NCI-H1417 treated with DMSO at 0.1 percent for 48 hours (cell line): ENCODE data around the gene NEURL4.
"Not testable (repeated sequence)": the region's sequence is repeated elsewhere in the genome, so short reads cannot be mapped to it uniquely, and the experiment has no call there.

ENCODE experiments used
- DNase-seq: peaks from one replicate; lab custom pipeline; 2025; lab: John Stamatoyannopoulos, UW

The NEURL4 gene

DNA sequence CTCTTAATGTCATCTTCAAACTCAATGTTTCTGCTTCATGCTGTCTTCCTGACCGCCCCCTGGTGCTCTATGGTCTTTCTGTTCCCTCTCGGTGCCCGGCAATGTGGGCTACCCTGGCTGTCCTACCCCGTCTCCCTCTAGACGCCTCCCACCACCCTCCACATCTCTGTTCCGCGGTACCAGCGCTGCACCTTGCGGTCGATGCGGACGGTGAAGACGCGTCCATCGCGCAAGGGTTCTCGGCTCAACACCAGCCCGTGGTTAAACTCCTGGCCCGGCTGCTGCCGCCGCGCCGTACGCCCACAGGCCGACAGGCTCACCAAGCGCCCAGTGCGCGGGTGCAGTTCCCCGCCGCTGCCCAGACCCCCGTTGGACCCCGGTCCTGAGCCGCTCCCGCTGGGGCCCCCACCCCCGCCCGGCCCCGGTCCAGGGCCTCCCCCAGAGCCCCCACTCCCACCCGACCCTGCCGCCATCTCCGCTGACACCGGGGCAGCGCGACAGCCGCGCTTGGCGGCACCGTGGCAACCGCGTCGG, at the start of gene NEURL4:
TSS of gene NEURL4 (minus strand) at position 496 of the 534 bp plus-strand sequence. CDS start at position 473, 23 bp downstream.
- DNase-seq = no peak

DNA sequence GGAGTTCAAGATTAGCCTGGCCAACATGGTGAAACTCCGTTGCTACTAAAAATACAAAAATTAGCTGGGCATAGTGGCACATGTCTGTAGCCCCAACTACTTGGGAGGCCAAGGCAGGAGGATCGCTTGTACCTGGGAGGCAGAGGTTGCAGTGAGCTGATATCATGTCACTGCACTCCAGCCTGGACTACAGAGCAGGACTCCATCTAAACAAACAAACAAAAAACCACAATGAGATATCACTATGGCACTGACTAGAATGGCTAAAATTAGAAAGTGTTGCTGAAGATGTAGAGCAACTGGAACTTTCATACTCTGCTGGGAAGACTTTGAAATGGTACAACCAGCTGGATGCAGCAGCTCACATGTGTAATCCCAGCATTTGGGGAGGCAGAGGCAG, 45.2 kb upstream of the NEURL4 start:
- no peak for DNase-seq

GRCh38 chr17:7370853-7371252, 41.7 kb upstream of the NEURL4 start:
- DNase-seq = no peak

GRCh38 chr17:7369825-7370224, 40.7 kb upstream of the NEURL4 start:
- DNase-seq = no peak

GRCh38 chr17:7368599-7368994, 39.5 kb upstream of the NEURL4 start:
- not testable (repeated sequence) for DNase-seq

DNA sequence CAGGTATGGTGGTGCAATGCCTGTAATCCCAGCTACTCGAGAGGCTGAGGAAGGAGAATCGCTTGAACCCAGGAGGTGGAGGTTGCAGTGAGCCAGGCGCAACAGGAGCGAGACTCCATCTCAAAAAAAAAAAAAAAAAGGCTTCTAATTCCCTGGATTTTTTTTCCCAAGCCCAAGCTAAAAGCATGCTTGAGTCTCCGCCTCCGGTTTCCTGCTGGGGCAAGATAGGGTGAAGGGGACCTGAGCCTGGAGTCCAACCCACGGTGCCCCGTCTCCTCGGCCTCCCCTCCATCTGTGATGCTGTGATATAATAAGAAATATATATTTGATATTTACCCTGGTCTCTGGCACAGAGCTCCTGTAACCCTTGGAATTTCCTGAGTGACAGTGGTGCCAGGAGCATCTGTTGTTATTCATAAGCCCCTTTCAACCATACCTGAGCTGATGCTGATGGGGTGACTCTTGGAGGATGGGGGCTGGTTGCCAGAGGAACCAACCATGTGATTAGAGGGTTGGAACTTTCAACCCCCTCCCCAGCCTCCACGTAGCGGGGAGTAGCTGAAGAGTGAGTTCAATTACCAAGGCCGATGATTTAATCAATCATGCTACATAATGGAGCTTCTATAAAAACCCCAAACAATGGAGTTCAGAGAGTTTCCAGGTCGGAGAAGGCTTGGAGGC, 38.9 kb upstream of the NEURL4 start:
- no peak for DNase-seq

GRCh38 chr17:7367083-7367482, 37.9 kb upstream of the NEURL4 start:
- no peak for DNase-seq

DNA sequence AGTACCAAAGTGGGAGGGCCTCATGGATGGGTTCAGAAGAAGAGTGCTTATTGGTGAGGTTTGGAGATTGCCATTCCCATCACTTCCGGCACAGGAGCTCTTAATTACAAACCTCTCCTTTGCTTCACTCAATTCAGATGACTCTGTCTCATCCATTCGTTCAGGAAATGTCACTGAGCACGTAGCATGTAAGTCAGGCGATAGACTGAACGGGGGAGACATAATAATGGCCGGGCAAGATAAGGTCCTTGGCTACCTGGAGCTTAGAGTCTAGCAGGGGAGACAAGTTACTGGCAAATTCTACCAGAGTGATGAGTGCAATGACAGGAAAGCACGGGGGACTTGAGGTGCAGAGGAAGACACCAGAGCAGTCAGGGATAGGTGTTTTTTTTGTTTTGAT, 36.8 kb upstream of the NEURL4 start:
- not testable (repeated sequence) for DNase-seq

DNA sequence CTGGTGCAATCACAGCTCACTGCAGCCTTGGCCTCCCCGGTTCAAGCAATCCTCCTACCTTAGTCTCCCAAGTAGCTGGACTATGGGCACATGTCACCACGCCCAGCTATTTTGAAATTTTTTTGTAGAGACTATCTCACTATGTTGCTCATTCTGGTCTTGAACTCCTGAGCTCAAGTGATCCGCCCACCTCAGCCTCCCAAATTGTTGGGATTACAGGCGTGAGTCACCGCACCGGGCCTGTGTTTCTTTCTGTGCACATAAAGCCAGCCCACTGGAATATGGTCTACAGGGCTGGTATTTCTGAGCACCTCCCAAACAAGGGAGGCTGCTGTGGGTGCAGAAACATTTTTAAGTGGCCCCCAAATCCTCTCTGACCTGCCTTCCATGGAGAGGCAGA, 34.2 kb upstream of the NEURL4 start:
- DNase-seq = no peak

GRCh38 chr17:7361906-7362305, 32.8 kb upstream of the NEURL4 start:
- DNase-seq = no peak

GRCh38 chr17:7357381-7357780, 28.2 kb upstream of the NEURL4 start:
- DNase-seq = no peak

DNA sequence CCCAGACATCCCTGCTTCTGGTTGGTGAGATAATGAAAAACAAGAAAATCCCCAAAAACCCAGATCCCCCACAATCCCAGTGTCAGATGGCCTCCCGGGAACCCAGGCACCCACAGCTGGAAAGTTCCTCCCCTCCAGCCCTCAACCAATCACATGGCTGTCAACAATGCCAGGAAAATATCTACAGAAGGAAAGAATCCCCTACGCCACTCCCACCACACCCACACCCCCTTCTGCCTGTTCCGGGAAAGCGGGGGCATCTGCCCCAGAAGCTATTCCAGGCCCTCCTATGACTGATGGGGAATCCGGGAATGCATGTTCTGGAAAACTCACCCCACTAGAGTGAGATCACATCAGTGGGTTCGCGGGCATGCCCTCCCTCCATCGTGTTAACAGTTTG, 27.6 kb upstream of the NEURL4 start:
- DNase-seq = no peak

- no peak for DNase-seq
Observed at GRCh38 chr17:7356072-7356549, 27.0 kb upstream of the NEURL4 start.

- DNase-seq = no peak
Observed at GRCh38 chr17:7355573-7355972, 26.4 kb upstream of the NEURL4 start.

DNA sequence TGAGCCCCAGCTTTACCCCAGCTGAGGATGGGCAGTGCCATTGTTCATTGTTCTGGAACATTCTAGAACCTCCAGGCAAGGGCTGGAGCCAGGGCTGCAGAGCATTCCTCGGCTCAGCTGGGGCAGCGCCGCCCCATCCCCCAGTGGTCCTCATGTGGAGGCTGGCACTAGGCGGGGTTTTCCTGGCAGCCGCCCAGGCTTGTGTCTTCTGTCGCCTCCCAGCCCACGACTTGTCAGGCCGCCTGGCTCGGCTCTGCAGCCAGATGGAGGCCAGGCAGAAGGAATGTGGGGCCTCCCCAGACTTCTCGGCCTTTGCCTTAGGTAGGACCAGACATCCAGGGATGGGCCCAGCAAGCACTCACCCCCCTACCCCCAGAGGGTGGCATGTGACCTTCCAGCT, 25.9 kb upstream of the NEURL4 start, which contains the start of gene TMEM95:
TSS of gene TMEM95 (plus strand) at position 104 of the 400 bp plus-strand sequence. CDS start at position 153, 49 bp downstream.
- DNase-seq = no peak

DNA sequence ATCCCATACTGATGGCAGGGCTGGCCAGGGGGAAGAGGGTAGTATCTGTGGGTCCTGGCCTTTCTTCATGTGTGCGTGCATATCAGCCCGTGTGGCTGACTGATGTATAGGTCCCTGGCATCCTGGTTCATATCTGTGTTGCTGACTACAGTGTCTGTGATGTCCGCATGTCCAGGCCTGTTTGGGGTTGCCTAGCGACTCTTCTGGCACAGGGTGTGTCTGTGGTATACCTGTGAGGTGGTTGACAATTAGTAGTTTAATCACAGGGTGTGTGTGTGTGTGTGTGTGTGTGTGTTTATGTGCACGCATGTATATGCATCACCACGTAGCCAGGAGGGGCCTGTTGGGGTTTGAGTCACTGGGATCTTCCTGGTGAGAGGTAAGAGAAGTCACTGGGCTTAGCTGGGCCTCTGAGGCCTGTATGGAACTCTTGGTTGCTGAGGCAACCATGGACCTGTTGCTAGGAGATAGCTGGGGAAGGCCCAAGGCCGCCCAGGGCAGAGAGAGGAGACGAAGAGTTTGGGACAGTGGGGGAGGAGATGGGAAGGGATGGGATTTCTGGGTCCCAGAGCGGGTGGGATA, 25.2 kb upstream of the NEURL4 start:
- no peak for DNase-seq

GRCh38 chr17:7352910-7353635, 23.9 kb upstream of the NEURL4 start:
- no peak for DNase-seq

DNA sequence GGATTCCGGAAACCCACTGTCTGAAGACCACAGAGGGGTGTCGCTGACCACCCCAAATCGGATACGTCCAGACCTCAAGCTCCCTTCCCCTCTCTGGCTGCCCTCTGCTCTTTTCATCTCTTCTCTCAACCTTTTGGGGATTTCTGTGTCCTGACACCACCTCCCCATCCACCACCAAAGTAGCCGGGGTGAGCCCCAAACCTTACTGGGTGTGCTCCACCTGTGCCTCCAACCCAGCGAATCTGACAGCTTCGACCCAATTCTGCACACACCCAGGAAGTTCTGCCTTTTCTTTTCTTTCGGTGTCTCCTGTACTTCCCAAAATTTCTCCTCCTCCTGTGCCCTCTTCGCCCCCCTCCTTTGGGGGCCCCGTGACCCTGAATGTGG, 23.4 kb upstream of the NEURL4 start:
- no peak for DNase-seq

- DNase-seq = no peak
Observed at GRCh38 chr17:7351665-7352502, 22.7 kb upstream of the NEURL4 start, which contains the start of gene KCTD11. KCTD11 (plus strand) TSS chr17:7352162.

DNA sequence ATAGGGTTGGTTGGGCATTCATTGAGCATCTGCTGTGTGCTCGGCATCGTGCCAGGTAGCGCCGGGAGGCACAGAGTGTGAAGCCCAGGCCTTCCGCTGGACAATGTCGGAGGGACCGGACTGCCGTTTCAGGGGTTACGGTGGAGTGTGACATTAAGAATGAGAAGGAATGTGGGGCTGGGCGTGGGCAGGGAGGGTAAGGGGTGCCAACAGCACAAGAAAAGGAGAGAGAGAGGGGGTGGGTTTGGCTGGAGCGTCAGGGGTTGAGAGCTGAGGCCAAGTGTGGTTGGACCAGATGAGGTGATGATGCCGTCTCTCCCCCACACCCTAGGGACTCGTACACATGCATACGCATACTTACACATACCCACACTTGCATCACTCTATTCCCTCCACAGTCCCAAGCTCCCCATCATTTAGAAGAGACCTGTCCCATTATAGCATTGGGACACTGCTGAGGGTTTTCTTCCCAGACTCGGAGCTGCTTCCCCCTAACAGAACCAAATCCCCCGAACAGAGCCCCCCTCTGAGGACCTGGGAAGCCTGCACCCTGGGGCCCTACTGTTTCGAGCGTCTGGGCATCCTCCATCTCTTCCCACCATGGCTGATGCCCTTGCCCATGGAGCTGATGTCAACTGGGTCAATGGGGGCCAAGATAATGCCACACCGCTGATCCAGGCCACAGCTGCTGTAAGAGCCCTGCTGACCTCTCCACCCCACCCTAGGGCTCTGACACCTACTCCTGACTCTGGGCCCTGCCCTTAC, 19.5 kb upstream of the NEURL4 start:
- DNase-seq = no peak
